Prostate gland (tissue), 2 donors: Measurements from ENCODE around the gene TSR2. TPM values are rescaled to one million over a fixed set of nuclear protein-coding genes. Genes with fewer than 3 reads are reported as not detected.

ENCODE experiments used
- DNase-seq: peaks from one replicate; pipeline ENCODE4 v3.0.0-alpha.2; 2019; ENCODE audit warnings: low spot score
- H3K27ac ChIP-seq, 2 donors: fragments of 200-600 bp; sonication (generic); 2 replicates each; pipeline ENCODE4 v1.5.1; 2017 to 2019
- H3K27me3 ChIP-seq: fragments of 200-600 bp; sonication (generic); replicated peaks from 2 replicates; pipeline ENCODE4 v1.5.1; 2019; ENCODE audit not compliant: insufficient read depth
- H3K36me3 ChIP-seq, 2 donors: fragments of 200-600 bp; sonication (generic); 1 replicate in 1 of 2; 2 replicates in 1 of 2; pipeline versions ENCODE4 v1.5.1 to v1.8.1; 2017 to 2019
- H3K4me1 ChIP-seq: fragments of 200-600 bp; sonication (generic); replicated peaks from 2 replicates; pipeline ENCODE4 v1.5.1; 2019
- H3K4me3 ChIP-seq, 2 donors: fragments of 200-600 bp; sonication (generic); 2 replicates each; pipeline ENCODE4 v1.5.1; 2017 to 2019
- H3K9me3 ChIP-seq: fragments of 200-600 bp; sonication (generic); 2 replicates; pipeline ENCODE4 v1.5.1; 2017
- POLR2A ChIP-seq: fragments of 450-650 bp; IDR thresholded peaks from one replicate; pipeline ENCODE4 v1.6.1; 2016; ENCODE audit warnings: antibody characterized with exemption, mild to moderate bottlenecking
- POLR2AphosphoS5 ChIP-seq: sonication (generic); formaldehyde crosslinking; IDR thresholded peaks from one replicate; pipeline ENCODE4 v1.6.1; 2017; ENCODE audit warnings: antibody characterized with exemption
- WGBS: methylation state at CpG from one replicate; pipeline ENCODE4 v1.1.5; 2018; 5-methylcytosine and 5-hydroxymethylcytosine counted together
- intact Hi-C: fragments of 100-400 bp; cut with DNase I; formaldehyde crosslinking; loops from one replicate; pipeline ENCODE4 v1.14.2; 2022
- total RNA-seq, 2 donors: library from RNA; depleted of rRNA; stranded (reverse); fragments of >200 nt; gene quantifications; one replicate each; pipeline ENCODE4 v1.1.0, GENCODE V29; 2016
- TF ChIP-seq, protein P1 (sequence below), 4 experiments: fragments of 200-600 bp in 2 of 4; fragments of 450-650 bp in 2 of 4; sonication (generic) in 2 of 4; IDR thresholded peaks; 1 replicate in 3 of 4; 2 replicates in 1 of 4; pipeline ENCODE4 v1.5.1; 2016 to 2019; ENCODE audit warnings: antibody characterized with exemption in 4 of 4, mild to moderate bottlenecking in 2 of 4, moderate library complexity in 2 of 4

TSR2 gene
- total RNA-seq, 2 donors from 2014 or later = 24.4 to 24.7 TPM

DNA sequence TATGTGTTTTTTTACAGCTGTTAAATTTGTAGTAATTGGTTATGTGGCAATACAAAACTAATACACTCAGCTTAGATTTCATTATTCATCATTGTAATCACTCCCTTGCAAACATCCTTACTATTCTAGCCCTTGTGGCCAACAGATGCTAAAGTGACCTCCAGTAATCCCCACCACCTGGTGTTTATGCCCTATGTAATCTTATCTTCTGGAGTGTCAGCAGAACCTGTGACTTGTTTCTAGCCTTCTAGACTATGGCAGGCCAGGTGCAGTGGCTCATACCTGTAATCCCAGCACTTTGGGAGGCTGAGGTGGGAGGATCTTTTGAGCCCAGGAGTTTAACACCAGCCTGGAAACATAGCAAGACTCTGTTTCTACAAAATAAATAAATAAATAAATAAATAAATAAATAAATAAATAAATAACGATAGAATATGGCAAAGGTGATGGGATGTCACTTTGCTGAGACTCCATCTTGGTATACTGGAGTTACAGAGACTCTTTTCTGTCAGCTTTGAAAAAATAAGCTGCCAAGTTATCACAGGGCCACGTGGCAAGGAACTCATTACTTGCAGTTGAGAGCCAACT lies 12.3 kb upstream of the TSR2 start:
- H3K4me1 ChIP-seq = no peaks in the 10 kb centered on the region
- no peaks in the 10 kb centered on the region for H3K27me3 ChIP-seq
- WGBS = 76% methylated on average over 2 of the region's 2 CpGs
- intact Hi-C loops = no loop called here
- TF ChIP-seq, protein P1, sequence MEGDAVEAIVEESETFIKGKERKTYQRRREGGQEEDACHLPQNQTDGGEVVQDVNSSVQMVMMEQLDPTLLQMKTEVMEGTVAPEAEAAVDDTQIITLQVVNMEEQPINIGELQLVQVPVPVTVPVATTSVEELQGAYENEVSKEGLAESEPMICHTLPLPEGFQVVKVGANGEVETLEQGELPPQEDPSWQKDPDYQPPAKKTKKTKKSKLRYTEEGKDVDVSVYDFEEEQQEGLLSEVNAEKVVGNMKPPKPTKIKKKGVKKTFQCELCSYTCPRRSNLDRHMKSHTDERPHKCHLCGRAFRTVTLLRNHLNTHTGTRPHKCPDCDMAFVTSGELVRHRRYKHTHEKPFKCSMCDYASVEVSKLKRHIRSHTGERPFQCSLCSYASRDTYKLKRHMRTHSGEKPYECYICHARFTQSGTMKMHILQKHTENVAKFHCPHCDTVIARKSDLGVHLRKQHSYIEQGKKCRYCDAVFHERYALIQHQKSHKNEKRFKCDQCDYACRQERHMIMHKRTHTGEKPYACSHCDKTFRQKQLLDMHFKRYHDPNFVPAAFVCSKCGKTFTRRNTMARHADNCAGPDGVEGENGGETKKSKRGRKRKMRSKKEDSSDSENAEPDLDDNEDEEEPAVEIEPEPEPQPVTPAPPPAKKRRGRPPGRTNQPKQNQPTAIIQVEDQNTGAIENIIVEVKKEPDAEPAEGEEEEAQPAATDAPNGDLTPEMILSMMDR (IDR thresholded peaks at IDR 0.05) = no peak
- TF ChIP-seq POLR2A = no peak
- no peak for TF ChIP-seq POLR2AphosphoS5
- no peak for DNase-seq
- no peaks in the 10 kb centered on the region for H3K36me3 ChIP-seq
- no peak overlapping the region for H3K4me3 ChIP-seq
- no peaks in the 10 kb centered on the region for H3K9me3 ChIP-seq
- H3K27ac ChIP-seq = no peak overlapping the region

DNA sequence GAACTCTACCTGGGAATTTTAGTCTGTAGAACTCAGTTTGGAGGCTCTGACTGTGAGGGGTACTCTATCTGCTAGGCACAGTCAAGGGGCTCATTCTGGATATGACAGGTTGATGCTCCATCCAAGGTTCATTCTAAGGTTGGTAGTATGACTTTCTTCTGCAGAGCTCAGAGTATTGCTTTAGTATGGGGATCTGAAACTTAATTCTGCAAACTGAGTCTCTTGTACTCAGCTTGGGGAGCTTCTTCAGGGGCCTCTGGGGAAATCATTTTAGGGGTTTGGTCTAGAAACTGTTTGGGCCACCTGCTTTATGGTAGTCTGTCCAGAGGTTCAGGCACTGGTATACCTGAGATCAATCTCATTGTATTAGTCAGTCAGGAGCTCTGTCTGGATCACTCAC lies 9.7 kb upstream of the TSR2 start:
- no peaks in the 10 kb centered on the region for H3K9me3 ChIP-seq
- TF ChIP-seq, protein P1 (IDR thresholded peaks at IDR 0.05) = no peak
- no peak for TF ChIP-seq POLR2A
- H3K4me1 ChIP-seq = no peaks in the 10 kb centered on the region
- H3K4me3 ChIP-seq = no peak overlapping the region
- no peak for DNase-seq
- H3K27me3 ChIP-seq = no peaks in the 10 kb centered on the region
- no peak overlapping the region for H3K27ac ChIP-seq
- intact Hi-C loops = no loop called here
- H3K36me3 ChIP-seq = no peaks in the 10 kb centered on the region

DNA sequence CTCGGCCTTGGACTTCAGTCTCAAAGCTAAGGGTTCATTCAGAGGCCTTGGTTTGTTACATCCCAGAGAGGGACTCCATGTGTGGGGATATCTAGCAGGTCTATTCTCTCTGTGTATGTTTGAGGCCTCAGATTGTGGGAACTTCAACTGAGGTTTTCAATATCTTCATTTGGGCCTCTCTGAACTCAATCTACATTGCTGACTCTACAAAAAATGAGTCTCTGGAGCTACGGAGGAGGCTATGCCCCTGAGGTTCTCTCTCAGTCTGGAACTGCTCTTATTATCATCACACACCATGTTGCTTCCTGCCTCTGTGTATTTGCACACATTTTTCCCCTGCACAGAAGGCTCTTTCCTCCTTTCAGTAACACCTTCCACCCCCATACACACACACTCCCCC lies 5.1 kb upstream of the TSR2 start:
- no peak overlapping the region for H3K27ac ChIP-seq
- H3K36me3 ChIP-seq = no peaks in the 10 kb centered on the region
- no peaks in the 10 kb centered on the region for H3K27me3 ChIP-seq
- no peak overlapping the region for H3K4me3 ChIP-seq
- intact Hi-C loops = no loop called here
- DNase-seq = no peak
- H3K4me1 ChIP-seq = no peaks in the 10 kb centered on the region
- H3K9me3 ChIP-seq = no peaks in the 10 kb centered on the region
- TF ChIP-seq, protein P1 (IDR thresholded peaks at IDR 0.05) = no peak
- no peak for TF ChIP-seq POLR2AphosphoS5
- TF ChIP-seq POLR2A = no peak
- whole genome bisulfite sequencing = 70% methylated on average over 2 of the region's 2 CpGs

DNA sequence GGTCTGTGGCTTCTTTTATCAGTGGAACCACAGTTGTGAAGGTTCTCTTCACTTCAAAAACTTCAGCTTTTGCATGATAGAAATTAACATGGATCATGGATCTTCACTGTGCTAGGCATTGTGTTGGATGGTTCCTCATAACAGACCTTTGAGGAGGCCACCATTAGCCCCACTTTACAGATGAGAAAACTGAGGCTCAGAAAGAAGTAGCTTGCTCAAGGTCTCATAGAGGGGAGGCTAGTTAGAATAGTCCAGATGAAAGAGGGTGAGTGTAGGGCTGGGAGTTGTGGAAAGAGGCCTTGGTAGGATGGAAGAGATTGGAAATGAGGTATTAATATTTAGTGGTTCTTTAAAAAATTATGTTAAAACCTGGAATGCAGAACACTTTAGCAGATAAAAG lies 2.6 kb downstream of the TSR2 start:
- TF ChIP-seq, protein P1 (IDR thresholded peaks at IDR 0.05) = no peak
- TF ChIP-seq POLR2A (no peak), POLR2AphosphoS5 (no peak)
- DNase-seq = no peak
- no peaks in the 10 kb centered on the region for H3K27me3 ChIP-seq
- intact Hi-C loops = no loop called here
- no peaks in the 10 kb centered on the region for H3K4me1 ChIP-seq
- H3K9me3 ChIP-seq = no peaks in the 10 kb centered on the region
- no peaks in the 10 kb centered on the region for H3K36me3 ChIP-seq
- no peak overlapping the region for H3K27ac ChIP-seq
- no peak overlapping the region for H3K4me3 ChIP-seq

DNA sequence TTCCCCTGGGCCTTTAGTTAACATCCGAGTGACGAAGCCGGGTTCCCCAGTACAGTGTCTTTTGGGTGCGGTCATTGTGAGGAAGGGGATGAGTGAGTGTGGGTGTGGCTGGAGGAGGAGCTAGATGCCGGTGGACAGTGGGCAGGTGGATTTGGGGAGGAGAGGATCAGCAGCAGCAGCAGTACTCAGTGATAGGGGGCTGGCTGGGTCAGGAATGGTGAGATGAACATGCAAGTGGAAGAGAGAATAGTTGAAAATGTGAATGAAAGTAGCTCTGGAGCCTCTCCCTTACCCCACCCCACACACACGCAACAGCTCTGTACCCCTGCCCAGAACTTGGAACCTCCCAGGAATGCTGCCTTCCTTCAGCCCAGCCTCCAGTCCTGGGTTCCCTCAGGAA lies 4.5 kb downstream of the TSR2 start:
- Histone ChIP-seq H3K9me3 (no peaks in the 10 kb centered on the region), H3K27me3 (no peaks in the 10 kb centered on the region), H3K27ac (no peak overlapping the region), H3K36me3 (no peaks in the 10 kb centered on the region), H3K4me3 (no peak overlapping the region), H3K4me1 (no peaks in the 10 kb centered on the region)
- intact Hi-C loops = no loop called here
- TF ChIP-seq POLR2AphosphoS5 (no peak), POLR2A (no peak)
- TF ChIP-seq, protein P1 (IDR thresholded peaks at IDR 0.05) = no peak
- no peak for DNase-seq
- WGBS = 72% methylated on average over 6 of the region's 6 CpGs
